ENCODE data around the gene SMARCA2.

The SMARCA2 gene

DNA sequence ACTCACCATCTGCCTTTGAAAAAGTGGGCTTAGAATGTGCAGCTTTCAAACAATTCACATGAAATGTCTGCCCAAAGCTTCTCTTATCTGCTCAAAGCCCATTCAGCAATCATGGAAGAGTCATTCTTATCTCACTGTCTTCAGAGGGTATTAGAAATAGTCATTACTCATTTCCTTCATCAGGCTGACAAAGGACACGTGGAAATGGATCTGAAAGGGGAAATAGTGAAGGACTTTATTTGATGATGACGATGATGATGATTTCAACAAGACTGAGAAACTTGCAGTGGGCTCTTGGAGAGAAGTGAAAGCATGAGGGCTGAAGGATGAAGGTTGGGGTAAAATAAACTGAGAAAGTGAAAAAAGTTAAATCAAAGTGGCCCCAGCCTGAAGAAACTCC lies 194.3 kb downstream of the SMARCA2 start:
- no peak overlapping the region for H3K9ac ChIP-seq (ENCODE audit: low read length)
- no peaks in the 10 kb centered on the region for H3K9me3 ChIP-seq (ENCODE audit: low read length)
- no peaks in the 10 kb centered on the region for H3K27me3 ChIP-seq (ENCODE audit: control insufficient read depth in 1 of 2, insufficient read depth in 2 of 2, low read length in 2 of 2)
- H3K4me3 ChIP-seq (ENCODE audit: low read depth in 1 of 2, low read length in 2 of 2): no peak overlapping the region
- H3K27ac ChIP-seq (ENCODE audit: low read depth, low read length): no peak overlapping the region
- no peaks in the 10 kb centered on the region for H3K4me1 ChIP-seq (ENCODE audit: insufficient read depth, low read length)
- H3K36me3 ChIP-seq (ENCODE audit: insufficient read depth, low read length): no peaks in the 10 kb centered on the region

DNA sequence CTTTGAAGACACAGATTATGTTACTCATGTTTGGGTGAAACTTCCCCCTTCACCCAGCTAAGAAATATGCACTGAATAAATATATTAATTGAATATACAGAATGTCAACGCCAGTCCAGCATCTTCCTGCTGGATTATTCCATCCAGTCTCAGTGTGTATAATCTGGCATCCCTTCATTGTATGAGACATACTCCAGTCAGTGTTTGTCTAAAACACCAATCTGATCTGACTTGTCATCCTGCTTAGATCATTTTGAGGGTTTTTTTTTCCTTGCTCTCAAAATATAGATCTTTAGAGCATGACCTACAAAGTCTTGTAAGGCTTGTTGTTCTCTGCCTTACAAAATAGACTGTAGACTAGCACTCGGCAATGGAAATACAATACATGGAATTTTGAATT lies 195.1 kb downstream of the SMARCA2 start:
- Histone ChIP-seq H3K9me3 (ENCODE audit: low read length) (no peaks in the 10 kb centered on the region), H3K27me3 (ENCODE audit: control insufficient read depth in 1 of 2, insufficient read depth in 2 of 2, low read length in 2 of 2) (no peaks in the 10 kb centered on the region), H3K27ac (ENCODE audit: low read depth, low read length) (no peak overlapping the region)

GRCh38 chr9:2213830-2214468 lies 198.8 kb downstream of the SMARCA2 start:
- no peaks in the 10 kb centered on the region for H3K4me1 ChIP-seq (ENCODE audit: insufficient read depth, low read length)
- no peaks in the 10 kb centered on the region for H3K27me3 ChIP-seq (ENCODE audit: control insufficient read depth in 1 of 2, insufficient read depth in 2 of 2, low read length in 2 of 2)
- H3K9ac ChIP-seq (ENCODE audit: low read length): no peak overlapping the region
- no peaks in the 10 kb centered on the region for H3K9me3 ChIP-seq (ENCODE audit: low read length)
- no peaks in the 10 kb centered on the region for H3K36me3 ChIP-seq (ENCODE audit: insufficient read depth, low read length)
- no peak overlapping the region for H3K27ac ChIP-seq (ENCODE audit: low read depth, low read length)
- H3K4me3 ChIP-seq (ENCODE audit: low read depth in 1 of 2, low read length in 2 of 2): no peak overlapping the region

More for the DNA sequence above, 195.1 kb downstream of the SMARCA2 start:
- H3K4me1 ChIP-seq (ENCODE audit: insufficient read depth, low read length): no peaks in the 10 kb centered on the region
- H3K36me3 ChIP-seq (ENCODE audit: insufficient read depth, low read length): no peaks in the 10 kb centered on the region
- H3K9ac ChIP-seq (ENCODE audit: low read length): no peak overlapping the region
- no peak overlapping the region for H3K4me3 ChIP-seq (ENCODE audit: low read depth in 1 of 2, low read length in 2 of 2)

DNA sequence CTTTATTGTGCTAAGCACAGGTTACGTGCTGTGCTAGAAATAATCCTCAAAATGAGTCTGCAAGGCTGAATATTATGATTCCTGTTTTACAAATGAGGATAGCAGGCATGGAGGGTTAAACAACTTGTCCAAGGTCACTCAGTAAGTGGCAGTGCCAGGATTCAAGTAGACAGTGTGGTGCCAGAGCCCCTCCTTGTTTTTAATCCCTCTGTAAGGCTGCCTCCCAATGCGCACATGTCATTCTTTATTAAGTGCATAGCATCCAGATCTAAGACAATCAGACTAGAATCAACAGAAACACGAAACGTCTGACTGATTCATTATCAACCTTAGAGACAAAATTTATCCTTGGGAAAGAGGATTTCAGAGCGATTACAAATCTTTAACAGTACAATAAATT lies 199.6 kb downstream of the SMARCA2 start:
- H3K9me3 ChIP-seq (ENCODE audit: low read length): no peaks in the 10 kb centered on the region
- H3K36me3 ChIP-seq (ENCODE audit: insufficient read depth, low read length): no peaks in the 10 kb centered on the region
- H3K9ac ChIP-seq (ENCODE audit: low read length): no peak overlapping the region
- H3K27ac ChIP-seq (ENCODE audit: low read depth, low read length): no peak overlapping the region
- H3K4me1 ChIP-seq (ENCODE audit: insufficient read depth, low read length): no peaks in the 10 kb centered on the region
- no peak overlapping the region for H3K4me3 ChIP-seq (ENCODE audit: low read depth in 1 of 2, low read length in 2 of 2)
- no peaks in the 10 kb centered on the region for H3K27me3 ChIP-seq (ENCODE audit: control insufficient read depth in 1 of 2, insufficient read depth in 2 of 2, low read length in 2 of 2)

- no peaks in the 10 kb centered on the region for H3K27me3 ChIP-seq (ENCODE audit: control insufficient read depth in 1 of 2, insufficient read depth in 2 of 2, low read length in 2 of 2)
- no peak overlapping the region for H3K27ac ChIP-seq (ENCODE audit: low read depth, low read length)
- no peaks in the 10 kb centered on the region for H3K36me3 ChIP-seq (ENCODE audit: insufficient read depth, low read length)
- no peak overlapping the region for H3K9ac ChIP-seq (ENCODE audit: low read length)
- H3K4me1 ChIP-seq (ENCODE audit: insufficient read depth, low read length): no peaks in the 10 kb centered on the region
- H3K9me3 ChIP-seq (ENCODE audit: low read length): no peaks in the 10 kb centered on the region
- no peak overlapping the region for H3K4me3 ChIP-seq (ENCODE audit: low read depth in 1 of 2, low read length in 2 of 2)
Observed at GRCh38 chr9:2215921-2216441, 200.8 kb downstream of the SMARCA2 start.

GRCh38 chr9:2216591-2216990 lies 201.4 kb downstream of the SMARCA2 start:
- no peak overlapping the region for H3K27ac ChIP-seq (ENCODE audit: low read depth, low read length)
- H3K4me3 ChIP-seq (ENCODE audit: low read depth in 1 of 2, low read length in 2 of 2): no peak overlapping the region
- no peaks in the 10 kb centered on the region for H3K9me3 ChIP-seq (ENCODE audit: low read length)
- H3K27me3 ChIP-seq (ENCODE audit: control insufficient read depth in 1 of 2, insufficient read depth in 2 of 2, low read length in 2 of 2): no peaks in the 10 kb centered on the region
- H3K4me1 ChIP-seq (ENCODE audit: insufficient read depth, low read length): no peaks in the 10 kb centered on the region
- H3K9ac ChIP-seq (ENCODE audit: low read length): no peak overlapping the region
- no peaks in the 10 kb centered on the region for H3K36me3 ChIP-seq (ENCODE audit: insufficient read depth, low read length)

- no peaks in the 10 kb centered on the region for H3K36me3 ChIP-seq (ENCODE audit: insufficient read depth, low read length)
- no peaks in the 10 kb centered on the region for H3K4me1 ChIP-seq (ENCODE audit: insufficient read depth, low read length)
- H3K27me3 ChIP-seq (ENCODE audit: control insufficient read depth in 1 of 2, insufficient read depth in 2 of 2, low read length in 2 of 2): no peaks in the 10 kb centered on the region
- H3K9ac ChIP-seq (ENCODE audit: low read length): no peak overlapping the region
- H3K9me3 ChIP-seq (ENCODE audit: low read length): no peaks in the 10 kb centered on the region
- H3K4me3 ChIP-seq (ENCODE audit: low read depth in 1 of 2, low read length in 2 of 2): no peak overlapping the region
- H3K27ac ChIP-seq (ENCODE audit: low read depth, low read length): no peak overlapping the region
Observed at GRCh38 chr9:2217540-2217939, 202.4 kb downstream of the SMARCA2 start.

DNA sequence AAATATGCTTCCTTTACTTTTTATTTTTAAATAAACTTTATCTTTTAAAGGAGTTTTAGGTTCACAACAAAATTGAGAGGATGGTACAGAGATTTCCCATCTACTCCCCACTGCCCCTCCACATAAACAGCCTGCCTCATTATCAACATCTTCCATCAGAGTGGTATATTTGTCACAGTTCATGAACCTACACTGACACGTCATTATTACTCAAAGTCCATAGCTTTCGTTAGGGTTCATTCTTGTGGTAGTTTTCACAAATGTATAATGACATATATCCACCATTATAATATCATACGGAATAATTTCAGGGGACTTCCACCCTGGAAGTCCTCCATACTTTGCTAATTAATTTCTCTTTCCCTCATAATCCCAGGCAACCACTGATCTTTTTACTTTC lies 204.9 kb downstream of the SMARCA2 start:
- H3K4me1 ChIP-seq (ENCODE audit: insufficient read depth, low read length): no peaks in the 10 kb centered on the region
- H3K9me3 ChIP-seq (ENCODE audit: low read length): no peaks in the 10 kb centered on the region
- H3K4me3 ChIP-seq (ENCODE audit: low read depth in 1 of 2, low read length in 2 of 2): no peak overlapping the region
- H3K27ac ChIP-seq (ENCODE audit: low read depth, low read length): no peak overlapping the region
- no peaks in the 10 kb centered on the region for H3K27me3 ChIP-seq (ENCODE audit: control insufficient read depth in 1 of 2, insufficient read depth in 2 of 2, low read length in 2 of 2)
- no peak overlapping the region for H3K9ac ChIP-seq (ENCODE audit: low read length)
- H3K36me3 ChIP-seq (ENCODE audit: insufficient read depth, low read length): no peaks in the 10 kb centered on the region

- Histone ChIP-seq H3K27me3 (ENCODE audit: control insufficient read depth in 1 of 2, insufficient read depth in 2 of 2, low read length in 2 of 2) (no peaks in the 10 kb centered on the region), H3K4me1 (ENCODE audit: insufficient read depth, low read length) (no peaks in the 10 kb centered on the region), H3K36me3 (ENCODE audit: insufficient read depth, low read length) (no peaks in the 10 kb centered on the region), H3K9ac (ENCODE audit: low read length) (no peak overlapping the region), H3K27ac (ENCODE audit: low read depth, low read length) (no peak overlapping the region), H3K4me3 (ENCODE audit: low read depth in 1 of 2, low read length in 2 of 2) (no peak overlapping the region), H3K9me3 (ENCODE audit: low read length) (no peaks in the 10 kb centered on the region)
Observed at GRCh38 chr9:2227144-2227867, 212.2 kb downstream of the SMARCA2 start.

DNA sequence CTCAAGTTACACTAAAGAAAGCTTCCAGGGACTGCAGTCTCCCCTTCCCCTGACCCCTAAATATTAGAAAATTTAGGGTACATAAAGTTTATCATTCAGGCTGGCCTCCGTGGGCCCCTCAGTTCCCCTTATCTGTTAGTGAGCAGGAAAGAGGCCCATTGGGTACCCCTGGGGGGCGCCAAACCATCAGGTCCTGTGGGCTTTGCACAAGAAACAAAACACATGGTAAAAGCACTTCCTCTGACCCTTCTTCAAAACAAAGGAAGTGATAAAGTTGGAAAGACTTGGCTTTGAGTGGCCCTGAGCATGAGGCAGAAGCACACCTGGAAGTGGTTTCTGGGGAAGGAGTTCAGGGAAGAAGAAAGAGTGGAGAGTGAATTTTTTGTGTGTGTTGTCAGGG lies 213.0 kb downstream of the SMARCA2 start:
- Histone ChIP-seq H3K4me1 (ENCODE audit: insufficient read depth, low read length) (peaks cover 3% of the 10 kb centered on the region), H3K36me3 (ENCODE audit: insufficient read depth, low read length) (no peaks in the 10 kb centered on the region), H3K27me3 (ENCODE audit: control insufficient read depth in 1 of 2, insufficient read depth in 2 of 2, low read length in 2 of 2) (no peaks in the 10 kb centered on the region), H3K4me3 (ENCODE audit: low read depth in 1 of 2, low read length in 2 of 2) (no peak overlapping the region), H3K9ac (ENCODE audit: low read length) (no peak overlapping the region), H3K27ac (ENCODE audit: low read depth, low read length) (no peak overlapping the region), H3K9me3 (ENCODE audit: low read length) (no peaks in the 10 kb centered on the region)

- Histone ChIP-seq H3K9me3 (ENCODE audit: low read length) (no peaks in the 10 kb centered on the region), H3K27me3 (ENCODE audit: control insufficient read depth in 1 of 2, insufficient read depth in 2 of 2, low read length in 2 of 2) (no peaks in the 10 kb centered on the region), H3K9ac (ENCODE audit: low read length) (no peak overlapping the region), H3K4me1 (ENCODE audit: insufficient read depth, low read length) (peaks cover 8% of the 10 kb centered on the region), H3K27ac (ENCODE audit: low read depth, low read length) (no peak overlapping the region), H3K36me3 (ENCODE audit: insufficient read depth, low read length) (no peaks in the 10 kb centered on the region), H3K4me3 (ENCODE audit: low read depth in 1 of 2, low read length in 2 of 2) (no peak overlapping the region)
Observed at GRCh38 chr9:2228641-2229040, 213.5 kb downstream of the SMARCA2 start.
